Measurements from ENCODE around the gene MED10.

GRCh38 chr5:6344593-6344989 is 33.8 kb downstream of the MED10 start:
- TF ChIP-seq CTCF (IDR thresholded peaks at IDR 0.05), result no peak
- no peak for TF ChIP-seq POLR2AphosphoS5 (IDR thresholded peaks at IDR 0.05; ENCODE audit: insufficient read depth in 1 of 2, low read depth in 1 of 2)
